Left ventricle myocardium inferior (tissue), 1 donor: Measurements from ENCODE around the gene ACSF3. TPM values are rescaled to one million over a fixed set of nuclear protein-coding genes. Genes with fewer than 3 reads are reported as not detected.

Experiments
- DNase-seq: peaks from one replicate; pipeline ENCODE4 v3.0.0-alpha.2; 2020
- H3K27ac ChIP-seq: fragments of 200-600 bp; replicated peaks from 2 replicates; pipeline ENCODE4 v1.8.0; 2021
- H3K27me3 ChIP-seq: fragments of 200-600 bp; 2 replicates; pipeline ENCODE4 v1.8.0; 2021; ENCODE audit warnings: low read depth
- H3K36me3 ChIP-seq: fragments of 200-600 bp; 2 replicates; pipeline ENCODE4 v1.8.0; 2021
- H3K4me1 ChIP-seq: fragments of 200-600 bp; 2 replicates; pipeline ENCODE4 v1.8.0; 2021
- H3K4me3 ChIP-seq: fragments of 200-600 bp; 2 replicates; pipeline ENCODE4 v1.8.0; 2021; ENCODE audit warnings: mild to moderate bottlenecking, moderate library complexity
- H3K9me3 ChIP-seq: fragments of 200-600 bp; replicated peaks from 2 replicates; pipeline ENCODE4 v1.8.0; 2021
- intact Hi-C: fragments of 100-400 bp; cut with micrococcal nuclease; formaldehyde crosslinking; loops from one replicate; pipeline ENCODE4 v1.11.0; 2022
- total RNA-seq: library from RNA; stranded (reverse); fragmentation: NEBNext Ultra II Directional; extraction: Animal tissue kit (Norgen Biotek cat#: 25700); gene quantifications from one replicate; pipeline ENCODE4 v1.2.1, GENCODE V29; 2021
- TF ChIP-seq, protein P1 (sequence below): fragments of 200-600 bp; IDR thresholded peaks from 2 replicates; pipeline ENCODE4 v1.8.0; 2021; ENCODE audit warnings: antibody characterized with exemption, mild to moderate bottlenecking, borderline replicate concordance
- donor health status: DM: no; HTN: yes; CAD: no; lungs with severe emphysema.

Gene ACSF3
- total RNA-seq, 1 donor from 2014 or later, result 16.7 TPM

DNA sequence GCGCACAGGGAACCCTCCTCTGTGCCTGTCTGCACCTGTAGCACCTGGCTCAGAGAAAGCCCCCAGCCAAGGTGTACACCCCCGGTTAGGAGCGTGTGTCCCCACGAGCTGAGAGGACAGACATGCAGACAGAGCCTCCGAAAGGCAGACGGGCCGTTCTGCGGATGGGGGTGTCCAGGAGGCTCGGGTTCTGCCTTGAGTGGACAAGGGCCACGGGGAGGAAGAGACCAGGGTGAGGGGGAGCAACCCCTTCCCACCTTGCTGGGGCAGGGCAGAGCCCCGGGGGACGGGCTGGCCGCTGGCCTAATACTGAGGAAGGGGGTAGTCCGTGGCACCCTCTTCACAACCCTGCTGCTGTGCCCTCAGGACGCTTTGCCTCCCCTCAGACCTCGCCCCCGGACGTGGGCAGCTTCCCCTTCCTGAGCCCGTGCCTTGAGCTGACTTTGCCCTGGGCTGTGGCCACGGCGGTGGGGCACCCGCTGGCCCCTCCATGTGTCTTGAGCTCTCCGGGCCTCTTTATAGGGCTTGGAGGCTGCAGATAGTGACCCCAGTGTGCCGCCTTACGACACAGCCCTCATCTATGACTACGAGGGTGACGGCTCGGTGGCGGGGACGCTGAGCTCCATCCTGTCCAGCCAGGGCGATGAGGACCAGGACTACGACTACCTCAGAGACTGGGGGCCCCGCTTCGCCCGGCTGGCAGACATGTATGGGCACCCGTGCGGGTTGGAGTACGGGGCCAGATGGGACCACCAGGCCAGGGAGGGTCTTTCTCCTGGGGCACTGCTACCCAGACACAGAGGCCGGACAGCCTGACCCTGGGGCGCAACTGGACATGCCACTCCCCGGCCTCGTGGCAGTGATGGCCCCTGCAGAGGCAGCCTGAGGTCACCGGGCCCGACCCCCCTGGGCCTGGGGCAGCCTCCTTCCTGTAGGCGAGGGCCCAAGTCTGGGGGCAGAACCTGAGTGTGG lies 101.0 kb downstream of the ACSF3 start:
- no peaks in the 10 kb centered on the region for H3K36me3 ChIP-seq
- H3K27ac ChIP-seq, result no peak overlapping the region
- intact Hi-C loops, result no loop called here
- no peaks in the 10 kb centered on the region for H3K9me3 ChIP-seq
- TF ChIP-seq, protein P1, sequence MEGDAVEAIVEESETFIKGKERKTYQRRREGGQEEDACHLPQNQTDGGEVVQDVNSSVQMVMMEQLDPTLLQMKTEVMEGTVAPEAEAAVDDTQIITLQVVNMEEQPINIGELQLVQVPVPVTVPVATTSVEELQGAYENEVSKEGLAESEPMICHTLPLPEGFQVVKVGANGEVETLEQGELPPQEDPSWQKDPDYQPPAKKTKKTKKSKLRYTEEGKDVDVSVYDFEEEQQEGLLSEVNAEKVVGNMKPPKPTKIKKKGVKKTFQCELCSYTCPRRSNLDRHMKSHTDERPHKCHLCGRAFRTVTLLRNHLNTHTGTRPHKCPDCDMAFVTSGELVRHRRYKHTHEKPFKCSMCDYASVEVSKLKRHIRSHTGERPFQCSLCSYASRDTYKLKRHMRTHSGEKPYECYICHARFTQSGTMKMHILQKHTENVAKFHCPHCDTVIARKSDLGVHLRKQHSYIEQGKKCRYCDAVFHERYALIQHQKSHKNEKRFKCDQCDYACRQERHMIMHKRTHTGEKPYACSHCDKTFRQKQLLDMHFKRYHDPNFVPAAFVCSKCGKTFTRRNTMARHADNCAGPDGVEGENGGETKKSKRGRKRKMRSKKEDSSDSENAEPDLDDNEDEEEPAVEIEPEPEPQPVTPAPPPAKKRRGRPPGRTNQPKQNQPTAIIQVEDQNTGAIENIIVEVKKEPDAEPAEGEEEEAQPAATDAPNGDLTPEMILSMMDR, result no peak
- no peak for DNase-seq
- H3K27me3 ChIP-seq, result peaks cover 44% of the 10 kb centered on the region
- peaks cover 11% of the 10 kb centered on the region for H3K4me1 ChIP-seq
- H3K4me3 ChIP-seq, result no peak overlapping the region

DNA sequence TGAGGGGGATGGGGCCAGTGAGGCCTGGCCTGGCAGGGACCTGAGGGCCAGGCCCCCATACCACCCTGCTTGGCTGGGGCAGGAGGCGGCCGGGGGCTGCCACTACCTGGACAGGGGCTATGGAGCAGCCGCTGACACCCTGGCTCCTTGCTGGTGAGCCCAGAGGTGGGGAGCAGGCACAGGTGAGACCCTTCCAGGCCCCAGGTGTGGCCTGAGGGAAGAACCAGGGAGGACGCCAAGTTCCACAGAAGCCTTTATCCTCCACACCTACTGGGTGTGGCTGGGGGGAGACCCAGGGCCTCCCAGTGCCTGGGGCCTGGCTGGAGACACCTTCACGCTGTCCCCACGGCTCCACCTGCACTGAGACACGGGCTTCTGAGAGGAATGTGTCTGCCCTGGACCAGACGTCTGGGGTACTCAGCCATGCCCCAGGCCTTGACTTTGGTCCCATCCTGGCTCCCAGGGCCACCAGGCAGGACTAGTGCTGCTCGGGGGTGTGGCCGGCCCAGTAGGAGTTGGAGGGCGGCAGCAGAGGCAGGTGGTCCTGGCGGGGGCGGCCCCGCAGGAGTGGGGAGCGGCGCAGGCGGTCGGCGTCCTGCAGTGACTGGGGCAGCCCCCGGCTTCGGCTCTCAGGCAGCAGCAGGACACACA lies 102.0 kb downstream of the ACSF3 start:
- no peak overlapping the region for H3K4me3 ChIP-seq
- peaks cover 19% of the 10 kb centered on the region for H3K4me1 ChIP-seq
- TF ChIP-seq, protein P1, result no peak
- intact Hi-C loops, result no loop called here
- H3K27ac ChIP-seq, result no peak overlapping the region
- no peaks in the 10 kb centered on the region for H3K36me3 ChIP-seq
- no peak for DNase-seq
- no peaks in the 10 kb centered on the region for H3K9me3 ChIP-seq
- H3K27me3 ChIP-seq, result peaks cover 55% of the 10 kb centered on the region

DNA sequence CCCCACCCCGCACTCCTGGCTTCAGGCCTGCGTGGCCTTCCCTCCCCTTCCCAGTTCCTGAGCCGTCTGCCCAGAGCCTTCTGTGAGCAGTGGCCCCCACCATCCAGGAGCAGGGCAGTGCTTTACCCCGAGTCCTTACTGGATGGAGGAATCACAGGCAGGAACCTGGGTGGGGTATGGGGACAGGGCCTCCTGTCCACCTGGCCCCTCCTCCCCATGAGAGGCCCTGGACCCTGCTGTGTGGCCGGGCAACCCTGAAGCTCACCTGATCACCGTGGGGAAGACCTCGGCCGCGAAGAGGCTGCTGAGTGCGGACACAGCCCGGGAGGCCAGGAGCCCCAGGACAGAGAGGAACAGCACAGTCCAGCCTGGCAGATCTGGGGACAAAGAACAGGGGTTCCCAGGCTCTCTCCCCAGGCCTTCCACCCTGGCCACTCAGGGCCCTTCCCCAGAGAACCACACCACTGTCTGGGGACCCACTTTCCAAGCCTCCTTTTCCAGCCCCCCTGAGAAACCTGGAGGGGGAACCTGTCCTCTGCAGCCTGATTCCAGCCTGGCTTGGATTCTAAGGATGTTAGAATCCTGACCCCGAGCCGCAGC lies 103.5 kb downstream of the ACSF3 start:
- H3K27ac ChIP-seq, result no peak overlapping the region
- H3K36me3 ChIP-seq, result no peaks in the 10 kb centered on the region
- intact Hi-C loops, result no loop called here
- no peak for DNase-seq
- H3K27me3 ChIP-seq, result peaks cover 56% of the 10 kb centered on the region
- peaks cover 18% of the 10 kb centered on the region for H3K4me1 ChIP-seq
- TF ChIP-seq, protein P1, result no peak
- H3K9me3 ChIP-seq, result no peaks in the 10 kb centered on the region
- H3K4me3 ChIP-seq, result no peak overlapping the region

DNA sequence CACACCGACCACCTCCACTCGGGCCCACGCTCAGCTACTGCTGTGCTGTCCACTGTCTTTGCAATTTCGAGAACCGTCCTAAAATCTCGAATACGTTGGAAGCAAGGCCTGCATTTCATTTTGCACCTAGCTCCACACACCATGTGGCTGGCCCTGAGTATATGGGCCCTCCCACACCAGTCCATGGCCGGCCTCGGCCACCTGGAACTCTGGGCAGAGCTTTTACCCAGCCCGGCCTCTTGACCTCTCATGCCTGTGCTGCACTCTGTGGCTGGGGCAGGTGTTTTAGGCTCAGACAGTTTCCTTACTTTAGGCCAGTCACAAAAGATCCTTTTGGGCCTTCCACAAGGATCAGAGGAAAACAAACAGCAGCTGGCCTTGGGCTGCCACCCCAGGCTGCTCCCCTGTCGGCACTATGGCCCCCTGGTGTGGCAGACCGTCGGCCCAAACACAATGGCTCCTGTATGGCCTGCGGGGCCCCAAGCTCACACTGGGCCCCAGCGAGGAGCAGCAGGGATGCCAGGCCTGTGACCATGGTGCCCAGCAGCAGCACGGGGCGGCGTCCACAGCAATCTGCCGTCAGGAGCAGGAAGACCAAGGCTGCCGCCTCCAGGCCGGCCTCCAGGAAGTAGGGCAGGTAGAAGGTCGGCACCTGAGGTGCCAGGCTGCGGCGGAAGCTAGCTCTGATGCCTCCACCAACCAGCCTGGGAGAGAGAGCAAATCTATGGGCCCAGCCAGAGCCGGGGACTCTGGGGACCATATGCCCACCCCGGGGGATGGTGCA lies 104.2 kb downstream of the ACSF3 start:
- Histone ChIP-seq H3K36me3 (no peaks in the 10 kb centered on the region), H3K27ac (no peak overlapping the region), H3K4me1 (peaks cover 16% of the 10 kb centered on the region), H3K27me3 (peaks cover 61% of the 10 kb centered on the region), H3K4me3 (no peak overlapping the region), H3K9me3 (peaks cover 4% of the 10 kb centered on the region)
- intact Hi-C loops, result no loop called here
- TF ChIP-seq, protein P1, result no peak
- DNase-seq, result no peak
